ENCODE data around the gene ESF1. TPM values are rescaled to one million over a fixed set of nuclear protein-coding genes. Genes with fewer than 3 reads are reported as not detected.

Gene ESF1
- total and polyA plus RNA-seq, 2 experiments from 2014 or later: 20.5 to 71.7 TPM

DNA sequence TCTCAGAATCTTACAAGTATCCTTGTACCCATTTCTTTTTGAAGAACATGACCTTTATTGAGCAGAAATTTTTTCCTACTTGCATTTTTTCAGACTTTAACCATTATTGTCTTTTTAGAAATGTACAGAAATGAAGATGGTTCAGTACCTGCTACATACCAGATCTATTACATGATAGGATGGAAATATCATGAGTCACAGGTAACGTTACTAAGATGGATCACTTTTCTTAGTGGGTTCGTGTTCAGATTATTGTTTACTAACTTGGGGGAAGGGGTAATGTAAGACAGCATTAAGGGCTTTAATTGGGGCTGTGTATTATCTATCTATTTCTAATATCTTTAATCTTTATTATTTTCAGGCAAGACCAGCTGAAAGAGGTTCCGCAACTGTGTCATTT, 32.0 kb upstream of the ESF1 start:
- DNase-seq (ENCODE audit: low spot score): no peak
- Histone ChIP-seq H3K79me2 (replicated peaks; ENCODE audit: insufficient read depth) (no peaks in the 10 kb centered on the region), H3K4me3 (no peak overlapping the region), H3K27me3 (ENCODE audit: insufficient read depth) (no peaks in the 10 kb centered on the region), H3K27ac (ENCODE audit: low read depth) (no peak overlapping the region), H3K36me3 (ENCODE audit: insufficient read depth) (peaks cover 38% of the 10 kb centered on the region), H3F3A (replicated peaks; ENCODE audit: low read depth) (no peaks in the 10 kb centered on the region), H3K4me1 (ENCODE audit: insufficient read depth) (no peaks in the 10 kb centered on the region), H3K4me2 (no peak overlapping the region), H4K20me1 (replicated peaks; ENCODE audit: insufficient read depth) (peaks cover 5% of the 10 kb centered on the region), H2AFZ (no peak overlapping the region), H3K9me2 (ENCODE audit: insufficient read depth) (no peaks in the 10 kb centered on the region)
- no peak overlapping the region for H3K4me3 Mint-ChIP-seq
- H3K27me3 Mint-ChIP-seq (ENCODE audit: insufficient read depth, low read depth, poor library complexity): no peaks in the 10 kb centered on the region
- H3K9me3 Mint-ChIP-seq: no peaks in the 10 kb centered on the region
- H3K36me3 Mint-ChIP-seq (ENCODE audit: low read depth): peaks cover 43% of the 10 kb centered on the region; the same call in 2 of the 3 replicates
- no peak for ATAC-seq
- no peaks in the 10 kb centered on the region for H3K4me1 Mint-ChIP-seq
- TF ChIP-seq CREB1 (CRISPR knock-in tag; IDR thresholded peaks at IDR 0.05; ENCODE audit: low read depth) (no peak), ZNF114 (CRISPR knock-in tag; IDR thresholded peaks at IDR 0.05) (no peak), STAT1 (IDR thresholded peaks at IDR 0.05; ENCODE audit: unreplicated experiment) (no peak), JUNB (IDR thresholded peaks at IDR 0.05; ENCODE audit: unreplicated experiment) (no peak), ZNF331 (CRISPR knock-in tag; IDR thresholded peaks at IDR 0.05; ENCODE audit: low read depth) (no peak), EZH2phosphoT487 (IDR thresholded peaks at IDR 0.05; ENCODE audit: unreplicated experiment) (no peak), POLR2AphosphoS5 (IDR thresholded peaks at IDR 0.05; ENCODE audit: low read depth) (no peak), NANOG (IDR thresholded peaks at IDR 0.05; ENCODE audit: borderline replicate concordance) (no peak), EZH2 (IDR thresholded peaks at IDR 0.05; ENCODE audit: low read depth, unreplicated experiment) (no peak)
- TF ChIP-seq, protein P1, sequence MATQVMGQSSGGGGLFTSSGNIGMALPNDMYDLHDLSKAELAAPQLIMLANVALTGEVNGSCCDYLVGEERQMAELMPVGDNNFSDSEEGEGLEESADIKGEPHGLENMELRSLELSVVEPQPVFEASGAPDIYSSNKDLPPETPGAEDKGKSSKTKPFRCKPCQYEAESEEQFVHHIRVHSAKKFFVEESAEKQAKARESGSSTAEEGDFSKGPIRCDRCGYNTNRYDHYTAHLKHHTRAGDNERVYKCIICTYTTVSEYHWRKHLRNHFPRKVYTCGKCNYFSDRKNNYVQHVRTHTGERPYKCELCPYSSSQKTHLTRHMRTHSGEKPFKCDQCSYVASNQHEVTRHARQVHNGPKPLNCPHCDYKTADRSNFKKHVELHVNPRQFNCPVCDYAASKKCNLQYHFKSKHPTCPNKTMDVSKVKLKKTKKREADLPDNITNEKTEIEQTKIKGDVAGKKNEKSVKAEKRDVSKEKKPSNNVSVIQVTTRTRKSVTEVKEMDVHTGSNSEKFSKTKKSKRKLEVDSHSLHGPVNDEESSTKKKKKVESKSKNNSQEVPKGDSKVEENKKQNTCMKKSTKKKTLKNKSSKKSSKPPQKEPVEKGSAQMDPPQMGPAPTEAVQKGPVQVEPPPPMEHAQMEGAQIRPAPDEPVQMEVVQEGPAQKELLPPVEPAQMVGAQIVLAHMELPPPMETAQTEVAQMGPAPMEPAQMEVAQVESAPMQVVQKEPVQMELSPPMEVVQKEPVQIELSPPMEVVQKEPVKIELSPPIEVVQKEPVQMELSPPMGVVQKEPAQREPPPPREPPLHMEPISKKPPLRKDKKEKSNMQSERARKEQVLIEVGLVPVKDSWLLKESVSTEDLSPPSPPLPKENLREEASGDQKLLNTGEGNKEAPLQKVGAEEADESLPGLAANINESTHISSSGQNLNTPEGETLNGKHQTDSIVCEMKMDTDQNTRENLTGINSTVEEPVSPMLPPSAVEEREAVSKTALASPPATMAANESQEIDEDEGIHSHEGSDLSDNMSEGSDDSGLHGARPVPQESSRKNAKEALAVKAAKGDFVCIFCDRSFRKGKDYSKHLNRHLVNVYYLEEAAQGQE (IDR thresholded peaks at IDR 0.05; ENCODE audit: unreplicated experiment): no peak
- TF ChIP-seq, protein P2, sequence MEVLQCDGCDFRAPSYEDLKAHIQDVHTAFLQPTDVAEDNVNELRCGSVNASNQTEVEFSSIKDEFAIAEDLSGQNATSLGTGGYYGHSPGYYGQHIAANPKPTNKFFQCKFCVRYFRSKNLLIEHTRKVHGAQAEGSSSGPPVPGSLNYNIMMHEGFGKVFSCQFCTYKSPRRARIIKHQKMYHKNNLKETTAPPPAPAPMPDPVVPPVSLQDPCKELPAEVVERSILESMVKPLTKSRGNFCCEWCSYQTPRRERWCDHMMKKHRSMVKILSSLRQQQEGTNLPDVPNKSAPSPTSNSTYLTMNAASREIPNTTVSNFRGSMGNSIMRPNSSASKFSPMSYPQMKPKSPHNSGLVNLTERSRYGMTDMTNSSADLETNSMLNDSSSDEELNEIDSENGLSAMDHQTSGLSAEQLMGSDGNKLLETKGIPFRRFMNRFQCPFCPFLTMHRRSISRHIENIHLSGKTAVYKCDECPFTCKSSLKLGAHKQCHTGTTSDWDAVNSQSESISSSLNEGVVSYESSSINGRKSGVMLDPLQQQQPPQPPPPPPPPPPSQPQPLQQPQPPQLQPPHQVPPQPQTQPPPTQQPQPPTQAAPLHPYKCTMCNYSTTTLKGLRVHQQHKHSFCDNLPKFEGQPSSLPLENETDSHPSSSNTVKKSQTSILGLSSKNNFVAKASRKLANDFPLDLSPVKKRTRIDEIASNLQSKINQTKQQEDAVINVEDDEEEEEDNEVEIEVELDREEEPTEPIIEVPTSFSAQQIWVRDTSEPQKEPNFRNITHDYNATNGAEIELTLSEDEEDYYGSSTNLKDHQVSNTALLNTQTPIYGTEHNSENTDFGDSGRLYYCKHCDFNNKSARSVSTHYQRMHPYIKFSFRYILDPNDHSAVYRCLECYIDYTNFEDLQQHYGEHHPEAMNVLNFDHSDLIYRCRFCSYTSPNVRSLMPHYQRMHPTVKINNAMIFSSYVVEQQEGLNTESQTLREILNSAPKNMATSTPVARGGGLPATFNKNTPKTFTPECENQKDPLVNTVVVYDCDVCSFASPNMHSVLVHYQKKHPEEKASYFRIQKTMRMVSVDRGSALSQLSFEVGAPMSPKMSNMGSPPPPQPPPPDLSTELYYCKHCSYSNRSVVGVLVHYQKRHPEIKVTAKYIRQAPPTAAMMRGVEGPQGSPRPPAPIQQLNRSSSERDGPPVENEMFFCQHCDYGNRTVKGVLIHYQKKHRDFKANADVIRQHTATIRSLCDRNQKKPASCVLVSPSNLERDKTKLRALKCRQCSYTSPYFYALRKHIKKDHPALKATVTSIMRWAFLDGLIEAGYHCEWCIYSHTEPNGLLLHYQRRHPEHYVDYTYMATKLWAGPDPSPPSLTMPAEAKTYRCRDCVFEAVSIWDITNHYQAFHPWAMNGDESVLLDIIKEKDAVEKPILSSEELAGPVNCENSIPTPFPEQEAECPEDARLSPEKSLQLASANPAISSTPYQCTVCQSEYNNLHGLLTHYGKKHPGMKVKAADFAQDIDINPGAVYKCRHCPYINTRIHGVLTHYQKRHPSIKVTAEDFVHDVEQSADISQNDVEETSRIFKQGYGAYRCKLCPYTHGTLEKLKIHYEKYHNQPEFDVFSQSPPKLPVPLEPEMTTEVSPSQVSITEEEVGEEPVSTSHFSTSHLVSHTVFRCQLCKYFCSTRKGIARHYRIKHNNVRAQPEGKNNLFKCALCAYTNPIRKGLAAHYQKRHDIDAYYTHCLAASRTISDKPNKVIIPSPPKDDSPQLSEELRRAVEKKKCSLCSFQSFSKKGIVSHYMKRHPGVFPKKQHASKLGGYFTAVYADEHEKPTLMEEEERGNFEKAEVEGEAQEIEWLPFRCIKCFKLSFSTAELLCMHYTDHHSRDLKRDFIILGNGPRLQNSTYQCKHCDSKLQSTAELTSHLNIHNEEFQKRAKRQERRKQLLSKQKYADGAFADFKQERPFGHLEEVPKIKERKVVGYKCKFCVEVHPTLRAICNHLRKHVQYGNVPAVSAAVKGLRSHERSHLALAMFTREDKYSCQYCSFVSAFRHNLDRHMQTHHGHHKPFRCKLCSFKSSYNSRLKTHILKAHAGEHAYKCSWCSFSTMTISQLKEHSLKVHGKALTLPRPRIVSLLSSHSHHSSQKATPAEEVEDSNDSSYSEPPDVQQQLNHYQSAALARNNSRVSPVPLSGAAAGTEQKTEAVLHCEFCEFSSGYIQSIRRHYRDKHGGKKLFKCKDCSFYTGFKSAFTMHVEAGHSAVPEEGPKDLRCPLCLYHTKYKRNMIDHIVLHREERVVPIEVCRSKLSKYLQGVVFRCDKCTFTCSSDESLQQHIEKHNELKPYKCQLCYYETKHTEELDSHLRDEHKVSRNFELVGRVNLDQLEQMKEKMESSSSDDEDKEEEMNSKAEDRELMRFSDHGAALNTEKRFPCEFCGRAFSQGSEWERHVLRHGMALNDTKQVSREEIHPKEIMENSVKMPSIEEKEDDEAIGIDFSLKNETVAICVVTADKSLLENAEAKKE (CRISPR knock-in tag; IDR thresholded peaks at IDR 0.05): no peak
- TF ChIP-seq, protein P3, sequence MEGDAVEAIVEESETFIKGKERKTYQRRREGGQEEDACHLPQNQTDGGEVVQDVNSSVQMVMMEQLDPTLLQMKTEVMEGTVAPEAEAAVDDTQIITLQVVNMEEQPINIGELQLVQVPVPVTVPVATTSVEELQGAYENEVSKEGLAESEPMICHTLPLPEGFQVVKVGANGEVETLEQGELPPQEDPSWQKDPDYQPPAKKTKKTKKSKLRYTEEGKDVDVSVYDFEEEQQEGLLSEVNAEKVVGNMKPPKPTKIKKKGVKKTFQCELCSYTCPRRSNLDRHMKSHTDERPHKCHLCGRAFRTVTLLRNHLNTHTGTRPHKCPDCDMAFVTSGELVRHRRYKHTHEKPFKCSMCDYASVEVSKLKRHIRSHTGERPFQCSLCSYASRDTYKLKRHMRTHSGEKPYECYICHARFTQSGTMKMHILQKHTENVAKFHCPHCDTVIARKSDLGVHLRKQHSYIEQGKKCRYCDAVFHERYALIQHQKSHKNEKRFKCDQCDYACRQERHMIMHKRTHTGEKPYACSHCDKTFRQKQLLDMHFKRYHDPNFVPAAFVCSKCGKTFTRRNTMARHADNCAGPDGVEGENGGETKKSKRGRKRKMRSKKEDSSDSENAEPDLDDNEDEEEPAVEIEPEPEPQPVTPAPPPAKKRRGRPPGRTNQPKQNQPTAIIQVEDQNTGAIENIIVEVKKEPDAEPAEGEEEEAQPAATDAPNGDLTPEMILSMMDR (conservative IDR thresholded peaks at IDR 0.05; ENCODE audit: low read depth in 2 of 2): no peak
- TF ChIP-seq, protein P4, sequence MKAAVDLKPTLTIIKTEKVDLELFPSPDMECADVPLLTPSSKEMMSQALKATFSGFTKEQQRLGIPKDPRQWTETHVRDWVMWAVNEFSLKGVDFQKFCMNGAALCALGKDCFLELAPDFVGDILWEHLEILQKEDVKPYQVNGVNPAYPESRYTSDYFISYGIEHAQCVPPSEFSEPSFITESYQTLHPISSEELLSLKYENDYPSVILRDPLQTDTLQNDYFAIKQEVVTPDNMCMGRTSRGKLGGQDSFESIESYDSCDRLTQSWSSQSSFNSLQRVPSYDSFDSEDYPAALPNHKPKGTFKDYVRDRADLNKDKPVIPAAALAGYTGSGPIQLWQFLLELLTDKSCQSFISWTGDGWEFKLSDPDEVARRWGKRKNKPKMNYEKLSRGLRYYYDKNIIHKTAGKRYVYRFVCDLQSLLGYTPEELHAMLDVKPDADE (IDR thresholded peaks at IDR 0.05): no peak
- no peak overlapping the region for H3K27ac Mint-ChIP-seq
